ENCODE results near the gene USP25. TPM values are rescaled to one million over a fixed set of nuclear protein-coding genes. Genes with fewer than 3 reads are reported as not detected.

USP25 gene
- total and polyA plus RNA-seq, 2 of the 8 experiments (the other 6 are each of a cell fraction or from before 2014, with no cell fraction given) = 11.2 to 48.1 TPM

GRCh38 chr21:15719976-15720375 is 9.8 kb upstream of the USP25 start:
- no peak overlapping the region for H3K9ac ChIP-seq (replicated peaks in 1 of 4; ENCODE audit: extremely low read depth in 1 of 4, low read depth in 3 of 4, low read length in 3 of 4)
- no peaks in the 10 kb centered on the region for H3K36me3 ChIP-seq (ENCODE audit: control insufficient read depth in 2 of 4, insufficient read depth in 4 of 4, low read length in 3 of 4)
- H3K79me2 ChIP-seq (ENCODE audit: control insufficient read depth in 1 of 2, insufficient read depth in 2 of 2, low read length in 2 of 2) = no peaks in the 10 kb centered on the region
- H3K23ac ChIP-seq (ENCODE audit: insufficient read length) = no peak overlapping the region
- 91% methylated on average over 4 of the region's 4 CpGs; no CpG with 5 or more reads in 1 of the 2 experiments for WGBS, 2 experiments (ENCODE audit: extremely low coverage in 1 of 2, insufficient coverage in 1 of 2, insufficient read length in 1 of 2, insufficient replicate concordance in 2 of 2, low coverage in 1 of 2, low lambda C conversion rate in 2 of 2, missing lambda C conversion rate in 1 of 2)
- no peaks in the 10 kb centered on the region for H3K23me2 ChIP-seq (ENCODE audit: low read depth, low read length)
- H2BK15ac ChIP-seq (ENCODE audit: low read length) = no peak overlapping the region
- H4K20me1 ChIP-seq (replicated peaks in 1 of 2; ENCODE audit: control insufficient read depth in 1 of 2, insufficient read depth in 2 of 2, low read length in 2 of 2) = no peaks in the 10 kb centered on the region
- H3K9me3 ChIP-seq (ENCODE audit: insufficient read depth in 2 of 2, low read depth in 1 of 2, low read length in 1 of 2) = no peaks in the 10 kb centered on the region
- H3K56ac ChIP-seq (replicated peaks; ENCODE audit: insufficient read length, low read depth, low read length) = no peak overlapping the region
- no peak overlapping the region for H3K18ac ChIP-seq (ENCODE audit: extremely low read depth, low read length)
- no peak overlapping the region for H3K4ac ChIP-seq (replicated peaks; ENCODE audit: insufficient read length, low read depth, low read length)
- POLR2A ChIA-PET (ENCODE audit: partially characterized antibody) = no interaction called here
- H3K14ac ChIP-seq (ENCODE audit: insufficient read length) = no peak overlapping the region
- H3K4me1 ChIP-seq (replicated peaks in 1 of 4; ENCODE audit: control insufficient read depth in 3 of 4, insufficient read depth in 4 of 4, low read length in 3 of 4) = no peaks in the 10 kb centered on the region; a peak in 2 of 7 replicates
- H2AFZ ChIP-seq (ENCODE audit: low read length) = no peak overlapping the region
- H3K4me3 ChIP-seq (ENCODE audit: extremely low read depth in 1 of 4, insufficient read depth in 2 of 4, low read depth in 3 of 4, low read length in 4 of 4) = no peak overlapping the region
- DNase-seq (ENCODE audit: low read depth in 1 of 2, low spot score in 2 of 2) (no peak), FAIRE-seq (no peak)
- H2BK120ac ChIP-seq (replicated peaks; ENCODE audit: low read depth, low read length) = no peak overlapping the region
- H4K5ac ChIP-seq (ENCODE audit: insufficient read length, low read depth, low read length) = no peak overlapping the region
- H3K4me2 ChIP-seq (ENCODE audit: insufficient read depth in 1 of 2, low read depth in 2 of 2, low read length in 2 of 2) = no peak overlapping the region
- H3K27me3 ChIP-seq (replicated peaks in 1 of 4; ENCODE audit: control insufficient read depth in 3 of 4, extremely low read depth in 1 of 4, insufficient read depth in 3 of 4, low read length in 3 of 4) = peaks cover 0 to 1% (median 0%) of the 10 kb centered on the region in 4 experiments; a peak in 3 of 7 replicates
- no peak overlapping the region for H2BK5ac ChIP-seq (ENCODE audit: low read depth, low read length)
- no peaks in the 10 kb centered on the region for H3K79me1 ChIP-seq (ENCODE audit: low read depth, low read length)
- no peak overlapping the region for H2BK20ac ChIP-seq (ENCODE audit: low read length)
- H3K27ac ChIP-seq (ENCODE audit: low read depth, low read length) = no peak overlapping the region
- H2BK12ac ChIP-seq (ENCODE audit: low read depth, low read length) = no peak overlapping the region
- H2AK5ac ChIP-seq (ENCODE audit: low read depth, low read length) = no peak overlapping the region
- H4K8ac ChIP-seq (ENCODE audit: extremely low read depth, insufficient read depth, low read length) = no peak overlapping the region
- CTCF ChIA-PET (ENCODE audit: partially characterized antibody) = no interaction called here
- H4K91ac ChIP-seq (replicated peaks; ENCODE audit: insufficient read length, low read length) = no peak overlapping the region
- TF ChIP-seq POU5F1 (IDR thresholded peaks at IDR 0.05; ENCODE audit: low read depth, low read length) (no peak), SUZ12 (IDR thresholded peaks at IDR 0.05; ENCODE audit: low read length) (no peak), ATF2 (IDR thresholded peaks at IDR 0.05; ENCODE audit: low read length) (no peak), CEBPB (IDR thresholded peaks at IDR 0.05; ENCODE audit: low read depth, low read length) (no peak), TBP (IDR thresholded peaks at IDR 0.05; ENCODE audit: low read depth, low read length) (no peak), GABPA (IDR thresholded peaks at IDR 0.05; ENCODE audit: borderline replicate concordance, insufficient read depth, low read length) (no peak), TAF1 (IDR thresholded peaks at IDR 0.05; ENCODE audit: low read depth, low read length) (no peak), BRCA1 (IDR thresholded peaks at IDR 0.05; ENCODE audit: low read depth, low read length) (no peak), SIX5 (IDR thresholded peaks at IDR 0.05; ENCODE audit: low read depth, low read length) (no peak), RAD21 (IDR thresholded peaks at IDR 0.05 in 1 of 2, conservative IDR thresholded peaks at IDR 0.05 in 1 of 2; ENCODE audit: low read depth in 2 of 2, low read length in 2 of 2) (no peak), KDM1A (IDR thresholded peaks at IDR 0.05; ENCODE audit: borderline replicate concordance, low read length) (no peak), ATF3 (IDR thresholded peaks at IDR 0.05; ENCODE audit: insufficient read depth, low read depth, low read length) (no peak)

All from H1 (cell line).